ENCODE results near the gene MAST4. TPM values are rescaled to one million over a fixed set of nuclear protein-coding genes. Genes with fewer than 3 reads are reported as not detected.

The MAST4 gene
- total RNA-seq, 1 donor, result 12.7 TPM

DNA sequence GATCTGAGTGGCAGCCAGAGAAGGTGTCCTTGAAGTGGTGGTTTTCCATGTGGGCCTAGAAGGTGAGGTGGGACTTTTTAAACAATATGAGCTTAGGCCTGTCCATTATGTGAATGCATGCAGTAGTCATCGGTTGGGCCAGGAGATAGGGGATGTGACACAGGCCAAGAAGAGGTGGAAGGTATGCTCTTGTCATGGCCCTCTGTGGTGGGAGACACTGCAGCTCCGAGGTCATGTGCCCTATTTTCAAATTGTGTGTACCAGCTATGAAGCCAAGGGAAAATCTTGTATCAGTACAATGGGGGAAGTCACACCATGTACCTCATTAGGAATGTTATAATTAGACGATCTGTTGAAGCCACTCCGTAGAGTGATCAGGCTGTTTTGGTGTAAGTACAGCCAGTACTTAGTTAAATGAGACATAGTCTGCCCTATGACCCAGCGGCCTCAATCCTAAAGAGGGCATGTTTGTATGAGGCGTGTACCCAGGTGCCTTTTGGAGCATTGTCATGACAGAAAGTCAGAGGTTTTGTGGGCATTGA, 280.1 kb downstream of the MAST4 start:
- no peaks in the 10 kb centered on the region for H3K4me1 ChIP-seq (ENCODE audit: insufficient read depth, low read length)
- no peak for DNase-seq (ENCODE audit: insufficient read length, low spot score, missing footprints)
- no peaks in the 10 kb centered on the region for H3K27me3 ChIP-seq (ENCODE audit: insufficient read depth, low read length)
- no peaks in the 10 kb centered on the region for H3K36me3 ChIP-seq (ENCODE audit: insufficient read depth, low read length)
- H3K79me2 ChIP-seq (ENCODE audit: insufficient read depth, low read length), result no peaks in the 10 kb centered on the region
- TF ChIP-seq, protein P1, sequence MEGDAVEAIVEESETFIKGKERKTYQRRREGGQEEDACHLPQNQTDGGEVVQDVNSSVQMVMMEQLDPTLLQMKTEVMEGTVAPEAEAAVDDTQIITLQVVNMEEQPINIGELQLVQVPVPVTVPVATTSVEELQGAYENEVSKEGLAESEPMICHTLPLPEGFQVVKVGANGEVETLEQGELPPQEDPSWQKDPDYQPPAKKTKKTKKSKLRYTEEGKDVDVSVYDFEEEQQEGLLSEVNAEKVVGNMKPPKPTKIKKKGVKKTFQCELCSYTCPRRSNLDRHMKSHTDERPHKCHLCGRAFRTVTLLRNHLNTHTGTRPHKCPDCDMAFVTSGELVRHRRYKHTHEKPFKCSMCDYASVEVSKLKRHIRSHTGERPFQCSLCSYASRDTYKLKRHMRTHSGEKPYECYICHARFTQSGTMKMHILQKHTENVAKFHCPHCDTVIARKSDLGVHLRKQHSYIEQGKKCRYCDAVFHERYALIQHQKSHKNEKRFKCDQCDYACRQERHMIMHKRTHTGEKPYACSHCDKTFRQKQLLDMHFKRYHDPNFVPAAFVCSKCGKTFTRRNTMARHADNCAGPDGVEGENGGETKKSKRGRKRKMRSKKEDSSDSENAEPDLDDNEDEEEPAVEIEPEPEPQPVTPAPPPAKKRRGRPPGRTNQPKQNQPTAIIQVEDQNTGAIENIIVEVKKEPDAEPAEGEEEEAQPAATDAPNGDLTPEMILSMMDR (IDR thresholded peaks at IDR 0.05; ENCODE audit: extremely low read depth, low read depth, low read length), result no peak
- no peak overlapping the region for H3K4me3 ChIP-seq (ENCODE audit: insufficient read depth, low read length)
- H4K20me1 ChIP-seq (ENCODE audit: insufficient read depth, low read length), result no peaks in the 10 kb centered on the region
- H2AFZ ChIP-seq (ENCODE audit: low read length), result no peak overlapping the region
- H3K9me3 ChIP-seq (ENCODE audit: low read depth, low read length), result no peaks in the 10 kb centered on the region
- no peak overlapping the region for H3K4me2 ChIP-seq (ENCODE audit: insufficient read depth, low read length)
- no peak overlapping the region for H3K27ac ChIP-seq (ENCODE audit: low read depth, low read length)

DNA sequence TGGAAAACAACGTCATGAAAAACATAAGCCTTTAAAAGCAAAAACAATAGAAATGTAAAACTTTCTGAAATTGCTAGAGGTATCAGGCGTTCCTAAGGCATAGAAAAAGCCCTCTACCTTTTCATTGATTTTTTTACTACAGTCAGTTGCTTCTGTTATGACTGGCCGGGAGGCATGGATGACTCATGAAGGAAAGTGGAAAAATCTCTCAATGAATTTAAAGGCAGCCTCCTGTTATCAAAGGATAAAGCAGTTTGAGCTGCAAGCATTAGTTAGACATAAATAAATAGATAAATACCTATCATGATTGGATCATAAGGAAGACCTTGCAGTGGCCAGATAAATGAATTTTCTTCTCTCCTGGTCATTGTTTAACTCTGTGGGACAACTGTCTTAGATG, 281.6 kb downstream of the MAST4 start:
- Histone ChIP-seq H3K27ac (ENCODE audit: low read depth, low read length) (no peak overlapping the region), H3K27me3 (ENCODE audit: insufficient read depth, low read length) (no peaks in the 10 kb centered on the region), H4K20me1 (ENCODE audit: insufficient read depth, low read length) (no peaks in the 10 kb centered on the region), H3K36me3 (ENCODE audit: insufficient read depth, low read length) (no peaks in the 10 kb centered on the region), H3K4me1 (ENCODE audit: insufficient read depth, low read length) (no peaks in the 10 kb centered on the region), H3K4me2 (ENCODE audit: insufficient read depth, low read length) (no peak overlapping the region), H3K4me3 (ENCODE audit: insufficient read depth, low read length) (no peak overlapping the region), H2AFZ (ENCODE audit: low read length) (no peak overlapping the region), H3K9me3 (ENCODE audit: low read depth, low read length) (no peaks in the 10 kb centered on the region), H3K79me2 (ENCODE audit: insufficient read depth, low read length) (no peaks in the 10 kb centered on the region)
- DNase-seq (ENCODE audit: insufficient read length, low spot score, missing footprints), result no peak
- TF ChIP-seq, protein P1 (IDR thresholded peaks at IDR 0.05; ENCODE audit: extremely low read depth, low read depth, low read length), result no peak

- Histone ChIP-seq H4K20me1 (ENCODE audit: insufficient read depth, low read length) (no peaks in the 10 kb centered on the region), H3K27ac (ENCODE audit: low read depth, low read length) (no peak overlapping the region), H2AFZ (ENCODE audit: low read length) (no peak overlapping the region)
Observed at GRCh38 chr5:66880401-66880800, 284.2 kb downstream of the MAST4 start.

DNA sequence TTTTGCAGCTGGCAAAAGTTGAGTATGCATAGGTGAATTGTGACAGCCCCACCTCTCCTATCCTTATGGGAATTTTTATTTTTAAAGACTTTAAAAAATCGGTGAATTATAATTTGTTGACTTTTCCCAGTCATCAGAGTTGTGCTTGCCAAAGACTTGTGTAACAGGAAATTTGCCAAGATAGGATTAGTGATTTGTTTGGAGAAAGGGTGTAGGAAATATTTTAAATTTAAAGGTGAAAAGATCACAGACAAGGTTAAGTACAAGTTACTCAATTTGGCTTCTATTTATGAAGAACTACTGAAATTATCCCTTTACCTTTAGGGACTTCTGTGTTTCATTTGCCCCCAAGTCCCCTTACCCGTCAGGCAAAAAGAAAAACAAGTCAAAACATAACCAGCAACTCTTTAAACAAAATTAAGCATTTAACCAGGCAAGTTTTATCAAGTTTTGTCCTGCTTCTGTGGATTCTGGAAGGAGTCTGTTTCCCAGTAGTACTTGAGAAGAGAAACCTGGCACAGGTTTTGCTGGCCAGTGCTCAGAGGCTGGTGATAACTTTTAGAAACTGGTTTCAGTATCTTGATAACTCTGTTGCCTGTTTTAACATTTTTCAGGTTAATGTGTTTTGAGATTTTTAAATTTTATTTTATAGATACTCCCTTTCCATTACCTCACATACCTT, 285.4 kb downstream of the MAST4 start:
- H3K4me3 ChIP-seq (ENCODE audit: insufficient read depth, low read length), result no peak overlapping the region
- no peak overlapping the region for H3K4me2 ChIP-seq (ENCODE audit: insufficient read depth, low read length)
- no peak overlapping the region for H2AFZ ChIP-seq (ENCODE audit: low read length)
- H3K27ac ChIP-seq (ENCODE audit: low read depth, low read length), result no peak overlapping the region
- H3K9me3 ChIP-seq (ENCODE audit: low read depth, low read length), result no peaks in the 10 kb centered on the region
- no peaks in the 10 kb centered on the region for H3K79me2 ChIP-seq (ENCODE audit: insufficient read depth, low read length)
- DNase-seq (ENCODE audit: insufficient read length, low spot score, missing footprints), result no peak
- H4K20me1 ChIP-seq (ENCODE audit: insufficient read depth, low read length), result no peaks in the 10 kb centered on the region
- no peaks in the 10 kb centered on the region for H3K36me3 ChIP-seq (ENCODE audit: insufficient read depth, low read length)
- TF ChIP-seq, protein P1 (IDR thresholded peaks at IDR 0.05; ENCODE audit: extremely low read depth, low read depth, low read length), result no peak
- H3K27me3 ChIP-seq (ENCODE audit: insufficient read depth, low read length), result no peaks in the 10 kb centered on the region
- no peaks in the 10 kb centered on the region for H3K4me1 ChIP-seq (ENCODE audit: insufficient read depth, low read length)

More at GRCh38 chr5:66880401-66880800, 284.2 kb downstream of the MAST4 start:
- no peak for DNase-seq (ENCODE audit: insufficient read length, low spot score, missing footprints)
- no peaks in the 10 kb centered on the region for H3K4me1 ChIP-seq (ENCODE audit: insufficient read depth, low read length)
- H3K9me3 ChIP-seq (ENCODE audit: low read depth, low read length), result no peaks in the 10 kb centered on the region
- H3K27me3 ChIP-seq (ENCODE audit: insufficient read depth, low read length), result no peaks in the 10 kb centered on the region
- no peaks in the 10 kb centered on the region for H3K36me3 ChIP-seq (ENCODE audit: insufficient read depth, low read length)
- H3K79me2 ChIP-seq (ENCODE audit: insufficient read depth, low read length), result no peaks in the 10 kb centered on the region
- TF ChIP-seq, protein P1 (IDR thresholded peaks at IDR 0.05; ENCODE audit: extremely low read depth, low read depth, low read length), result no peak
- no peak overlapping the region for H3K4me2 ChIP-seq (ENCODE audit: insufficient read depth, low read length)
- H3K4me3 ChIP-seq (ENCODE audit: insufficient read depth, low read length), result no peak overlapping the region
